Liver (tissue), 9 donors: ENCODE measurements around the gene COPS9. TPM values are rescaled to one million over a fixed set of nuclear protein-coding genes. Genes with fewer than 3 reads are reported as not detected.

Experiments
- DNase-seq: peaks from one replicate; pipeline ENCODE4 v3.0.0-alpha.2; 2017; ENCODE audit warnings: low spot score
- H3K27ac ChIP-seq, 2 donors: one replicate each; pipeline ENCODE4 v1.7.0; 2013; ENCODE audit warnings: inconsistent platforms in 2 of 2, low read length in 2 of 2, control low read depth in 1 of 2, low read depth in 1 of 2, mild to moderate bottlenecking in 1 of 2
- H3K27me3 ChIP-seq, 4 donors: one replicate each; pipeline versions ENCODE4 v1.6.1 to v1.7.0; 2013; ENCODE audit warnings: low read length in 3 of 4, inconsistent platforms in 1 of 4, mild to moderate bottlenecking in 1 of 4, moderate library complexity in 1 of 4; ENCODE audit not compliant: control insufficient read depth in 4 of 4, insufficient read depth in 4 of 4
- H3K36me3 ChIP-seq, 4 donors: one replicate each; pipeline versions ENCODE4 v1.6.1 to v1.7.0; 2013; ENCODE audit warnings: low read length in 3 of 4, mild to moderate bottlenecking in 3 of 4, low read depth in 1 of 4, moderate library complexity in 1 of 4; ENCODE audit not compliant: control insufficient read depth in 4 of 4, insufficient read depth in 3 of 4
- H3K4me1 ChIP-seq, 4 donors: one replicate each; pipeline versions ENCODE4 v1.6.1 to v1.7.0; 2013; ENCODE audit warnings: low read length in 3 of 4, mild to moderate bottlenecking in 3 of 4, moderate library complexity in 1 of 4; ENCODE audit not compliant: control insufficient read depth in 4 of 4, insufficient read depth in 4 of 4
- H3K4me3 ChIP-seq, 3 donors: one replicate each; pipeline versions ENCODE4 v1.6.1 to v1.7.0; 2013; ENCODE audit warnings: low read length in 3 of 3, control low read depth in 1 of 3, low read depth in 1 of 3, mild to moderate bottlenecking in 1 of 3
- H3K9ac ChIP-seq, 2 donors: one replicate each; pipeline ENCODE4 v1.7.0; 2013; ENCODE audit warnings: low read length in 2 of 2, mild to moderate bottlenecking in 2 of 2, moderate library complexity in 2 of 2, control low read depth in 1 of 2, low read depth in 1 of 2
- H3K9me3 ChIP-seq, 4 donors: one replicate each; pipeline versions ENCODE4 v1.6.1 to v1.7.0; 2013; ENCODE audit warnings: low read length in 3 of 4; ENCODE audit not compliant: control insufficient read depth in 4 of 4
- EGR1 ChIP-seq, 2 donors: IDR thresholded peaks; 2 replicates each; pipeline ENCODE4 v1.6.1; 2016 to 2018; ENCODE audit warnings: antibody characterized with exemption in 2 of 2, low read depth in 2 of 2
- FOXA1 ChIP-seq: IDR thresholded peaks from 2 replicates; pipeline ENCODE4 v1.6.1; 2016; ENCODE audit warnings: antibody characterized with exemption
- FOXA2 ChIP-seq: IDR thresholded peaks from 2 replicates; pipeline ENCODE4 v1.6.1; 2016; ENCODE audit warnings: antibody characterized with exemption
- GABPA ChIP-seq, 2 donors: IDR thresholded peaks in 1 of 2; conservative IDR thresholded peaks in 1 of 2; 2 replicates each; pipeline ENCODE4 v1.6.1; 2016; ENCODE audit warnings: antibody characterized with exemption in 2 of 2, mild to moderate bottlenecking in 1 of 2, moderate library complexity in 1 of 2
- HNF4A ChIP-seq, 2 donors: conservative IDR thresholded peaks; 2 replicates each; pipeline ENCODE4 v1.6.1; 2016; ENCODE audit warnings: antibody characterized with exemption in 2 of 2, mild to moderate bottlenecking in 2 of 2
- HNF4G ChIP-seq: IDR thresholded peaks from 2 replicates; pipeline ENCODE4 v1.6.1; 2016; ENCODE audit warnings: antibody characterized with exemption
- JUND ChIP-seq, 2 donors: IDR thresholded peaks; 2 replicates each; pipeline ENCODE4 v1.6.1; 2016; ENCODE audit warnings: antibody characterized with exemption in 2 of 2
- MAX ChIP-seq: IDR thresholded peaks from 2 replicates; pipeline ENCODE4 v1.6.1; 2016; ENCODE audit warnings: antibody characterized with exemption
- NR2F2 ChIP-seq: IDR thresholded peaks from 2 replicates; pipeline ENCODE4 v1.6.1; 2016; ENCODE audit warnings: antibody characterized with exemption
- REST ChIP-seq: IDR thresholded peaks from 2 replicates; pipeline ENCODE4 v1.6.1; 2016; ENCODE audit warnings: antibody characterized with exemption, mild to moderate bottlenecking
- RXRA ChIP-seq, 2 donors: IDR thresholded peaks; 2 replicates each; pipeline ENCODE4 v1.6.1; 2017 to 2018; ENCODE audit warnings: antibody characterized with exemption in 2 of 2, mild to moderate bottlenecking in 1 of 2
- SP1 ChIP-seq: IDR thresholded peaks from 2 replicates; pipeline ENCODE4 v1.6.1; 2018; ENCODE audit warnings: antibody characterized with exemption, mild to moderate bottlenecking
- TAF1 ChIP-seq: conservative IDR thresholded peaks from 2 replicates; pipeline ENCODE4 v1.6.1; 2016; ENCODE audit warnings: antibody characterized with exemption, mild to moderate bottlenecking
- YY1 ChIP-seq: IDR thresholded peaks from 2 replicates; pipeline ENCODE4 v1.6.1; 2016; ENCODE audit warnings: antibody characterized with exemption, mild to moderate bottlenecking
- WGBS: extraction: QIAGEN DNeasy Blood & Tissue Kit; methylation state at CpG from one replicate; pipeline ENCODE4 v1.1.7; 2013; 5-methylcytosine and 5-hydroxymethylcytosine counted together
- polyA plus RNA-seq, 2 donors: library from polyadenylated mRNA; stranded (reverse) in 1 of 2; unstranded in 1 of 2; fragments of 200-250 nt in 1 of 2; fragments of >200 nt in 1 of 2; fragmentation: Nextera tagmentation in 1 of 2; extraction: Ambion mirVana in 1 of 2; gene quantifications; one replicate each; pipeline versions ENCODE4 v1.2.1 to v1.2.3, GENCODE V29; 2013 to 2015
- total RNA-seq, 2 donors: library from RNA; depleted of rRNA; stranded (reverse); fragments of >200 nt; gene quantifications; one replicate each; pipeline ENCODE4 v1.2.3, GENCODE V29; 2014
- TF ChIP-seq, protein P1 (sequence below): fragments of 150-350 bp; IDR thresholded peaks from 2 replicates; pipeline ENCODE4 v1.5.1; 2017; ENCODE audit warnings: improper control_type of control experiment, low read depth, low read length; ENCODE audit not compliant: missing input control
- TF ChIP-seq, protein P2 (sequence below): IDR thresholded peaks from 2 replicates; pipeline ENCODE4 v1.6.1; 2016; ENCODE audit warnings: antibody characterized with exemption
- TF ChIP-seq, protein P3 (sequence below): IDR thresholded peaks from 2 replicates; pipeline ENCODE4 v1.6.1; 2016; ENCODE audit warnings: antibody characterized with exemption
- donor health status: healthy.
- donor health status: healthy.
- donor health status: healthy.
- donor health status: healthy.
- donor health status: healthy.

Gene COPS9
- total and polyA plus RNA-seq, 4 donors: 12.9 to 138 (median 79.6) TPM

- TF ChIP-seq RXRA (IDR thresholded peaks at IDR 0.05): no peak
- no peak for TF ChIP-seq SP1
- TF ChIP-seq GABPA (IDR thresholded peaks at IDR 0.05 in 1 of 2, conservative IDR thresholded peaks at IDR 0.05 in 1 of 2): no peak
- TF ChIP-seq YY1: no peak
- TF ChIP-seq HNF4G: no peak
- no peak for TF ChIP-seq FOXA1
- TF ChIP-seq, protein P1, sequence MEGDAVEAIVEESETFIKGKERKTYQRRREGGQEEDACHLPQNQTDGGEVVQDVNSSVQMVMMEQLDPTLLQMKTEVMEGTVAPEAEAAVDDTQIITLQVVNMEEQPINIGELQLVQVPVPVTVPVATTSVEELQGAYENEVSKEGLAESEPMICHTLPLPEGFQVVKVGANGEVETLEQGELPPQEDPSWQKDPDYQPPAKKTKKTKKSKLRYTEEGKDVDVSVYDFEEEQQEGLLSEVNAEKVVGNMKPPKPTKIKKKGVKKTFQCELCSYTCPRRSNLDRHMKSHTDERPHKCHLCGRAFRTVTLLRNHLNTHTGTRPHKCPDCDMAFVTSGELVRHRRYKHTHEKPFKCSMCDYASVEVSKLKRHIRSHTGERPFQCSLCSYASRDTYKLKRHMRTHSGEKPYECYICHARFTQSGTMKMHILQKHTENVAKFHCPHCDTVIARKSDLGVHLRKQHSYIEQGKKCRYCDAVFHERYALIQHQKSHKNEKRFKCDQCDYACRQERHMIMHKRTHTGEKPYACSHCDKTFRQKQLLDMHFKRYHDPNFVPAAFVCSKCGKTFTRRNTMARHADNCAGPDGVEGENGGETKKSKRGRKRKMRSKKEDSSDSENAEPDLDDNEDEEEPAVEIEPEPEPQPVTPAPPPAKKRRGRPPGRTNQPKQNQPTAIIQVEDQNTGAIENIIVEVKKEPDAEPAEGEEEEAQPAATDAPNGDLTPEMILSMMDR: no peak
- TF ChIP-seq TAF1: no peak
- no peak for TF ChIP-seq MAX
- no peak for TF ChIP-seq JUND (IDR thresholded peaks at IDR 0.05)
- no peak for TF ChIP-seq EGR1 (IDR thresholded peaks at IDR 0.05; ENCODE audit: low read depth in 2 of 2)
- TF ChIP-seq FOXA2: no peak
- no peak for TF ChIP-seq NR2F2
- TF ChIP-seq HNF4A (conservative IDR thresholded peaks at IDR 0.05): no peak
- TF ChIP-seq, protein P2, sequence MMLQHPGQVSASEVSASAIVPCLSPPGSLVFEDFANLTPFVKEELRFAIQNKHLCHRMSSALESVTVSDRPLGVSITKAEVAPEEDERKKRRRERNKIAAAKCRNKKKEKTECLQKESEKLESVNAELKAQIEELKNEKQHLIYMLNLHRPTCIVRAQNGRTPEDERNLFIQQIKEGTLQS: no peak
- WGBS: 85% methylated on average over 5 of the region's 5 CpGs
- no peaks in the 10 kb centered on the region for H3K36me3 ChIP-seq
- no peak for DNase-seq
- H3K27me3 ChIP-seq: peaks cover 0 to 3% (median under 1%) of the 10 kb centered on the region in 4 donors
- no peaks in the 10 kb centered on the region for H3K9me3 ChIP-seq
- H3K27ac ChIP-seq: no peak overlapping the region
- H3K4me3 ChIP-seq: no peak overlapping the region
- no peak overlapping the region for H3K9ac ChIP-seq
- H3K4me1 ChIP-seq: no peaks in the 10 kb centered on the region
These were observed 11.3 kb upstream of the COPS9 start for GRCh38 chr2:240147382-240147781.

GRCh38 chr2:240146627-240147278 lies 10.6 kb upstream of the COPS9 start:
- no peak for DNase-seq
- peaks cover 0 to 3% (median under 1%) of the 10 kb centered on the region in 4 donors for H3K27me3 ChIP-seq
- no peak overlapping the region for H3K27ac ChIP-seq
- no peak overlapping the region for H3K9ac ChIP-seq
- H3K9me3 ChIP-seq: no peaks in the 10 kb centered on the region
- no peak for TF ChIP-seq JUND (IDR thresholded peaks at IDR 0.05)
- TF ChIP-seq, protein P1: no peak
- no peak for TF ChIP-seq FOXA2
- no peak for TF ChIP-seq FOXA1
- TF ChIP-seq, protein P2: no peak
- TF ChIP-seq, protein P3, sequence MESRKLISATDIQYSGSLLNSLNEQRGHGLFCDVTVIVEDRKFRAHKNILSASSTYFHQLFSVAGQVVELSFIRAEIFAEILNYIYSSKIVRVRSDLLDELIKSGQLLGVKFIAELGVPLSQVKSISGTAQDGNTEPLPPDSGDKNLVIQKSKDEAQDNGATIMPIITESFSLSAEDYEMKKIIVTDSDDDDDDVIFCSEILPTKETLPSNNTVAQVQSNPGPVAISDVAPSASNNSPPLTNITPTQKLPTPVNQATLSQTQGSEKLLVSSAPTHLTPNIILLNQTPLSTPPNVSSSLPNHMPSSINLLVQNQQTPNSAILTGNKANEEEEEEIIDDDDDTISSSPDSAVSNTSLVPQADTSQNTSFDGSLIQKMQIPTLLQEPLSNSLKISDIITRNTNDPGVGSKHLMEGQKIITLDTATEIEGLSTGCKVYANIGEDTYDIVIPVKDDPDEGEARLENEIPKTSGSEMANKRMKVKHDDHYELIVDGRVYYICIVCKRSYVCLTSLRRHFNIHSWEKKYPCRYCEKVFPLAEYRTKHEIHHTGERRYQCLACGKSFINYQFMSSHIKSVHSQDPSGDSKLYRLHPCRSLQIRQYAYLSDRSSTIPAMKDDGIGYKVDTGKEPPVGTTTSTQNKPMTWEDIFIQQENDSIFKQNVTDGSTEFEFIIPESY: no peak
- TF ChIP-seq YY1: no peak
- no peak for TF ChIP-seq SP1
- TF ChIP-seq REST: no peak
- TF ChIP-seq HNF4G: no peak
- TF ChIP-seq RXRA (IDR thresholded peaks at IDR 0.05): no peak
- no peak for TF ChIP-seq EGR1 (IDR thresholded peaks at IDR 0.05; ENCODE audit: low read depth in 2 of 2)
- TF ChIP-seq GABPA (IDR thresholded peaks at IDR 0.05 in 1 of 2, conservative IDR thresholded peaks at IDR 0.05 in 1 of 2): no peak
- WGBS: 76% methylated on average over 12 of the region's 12 CpGs
- H3K36me3 ChIP-seq: no peaks in the 10 kb centered on the region
- no peak overlapping the region for H3K4me3 ChIP-seq
- H3K4me1 ChIP-seq: no peaks in the 10 kb centered on the region
